Mesenchymal stem cell (in vitro differentiated cells and primary cell): ENCODE results near the gene USP25.
A peak's percentile ranks its signal among the peaks of the same experiment; 100 is the strongest.

ENCODE experiments used
- DNase-seq: peaks from one replicate; pipeline ENCODE4 v3.0.0-alpha.2; 2013
- H2AFZ ChIP-seq: one replicate; pipeline ENCODE4 v1.6.1; 2013; ENCODE audit warnings: low read depth, mild to moderate bottlenecking, control low read depth, inconsistent platforms, low read length, moderate library complexity
- H2AK5ac ChIP-seq: 2 replicates; pipeline ENCODE4 v1.6.1; 2013; ENCODE audit warnings: low read length, moderate library complexity, mild to moderate bottlenecking, inconsistent platforms; ENCODE audit not compliant: severe bottlenecking
- H2BK120ac ChIP-seq: one replicate; pipeline ENCODE4 v1.6.1; 2013; ENCODE audit warnings: low read depth, mild to moderate bottlenecking, inconsistent platforms, low read length, moderate library complexity
- H2BK12ac ChIP-seq, 2 experiments: one replicate each; pipeline ENCODE4 v1.6.1; 2013; ENCODE audit warnings: inconsistent platforms in 2 of 2, low read length in 2 of 2, mild to moderate bottlenecking in 2 of 2, moderate library complexity in 2 of 2, control low read depth in 1 of 2
- H2BK15ac ChIP-seq: one replicate; pipeline ENCODE4 v1.6.1; 2013; ENCODE audit warnings: mild to moderate bottlenecking, low read depth, inconsistent platforms; ENCODE audit not compliant: poor library complexity, severe bottlenecking
- H2BK5ac ChIP-seq: 2 replicates; pipeline ENCODE4 v1.6.1; 2013; ENCODE audit warnings: low read depth, mild to moderate bottlenecking, low read length, control low read depth, inconsistent platforms; ENCODE audit not compliant: poor library complexity, severe bottlenecking
- H3K14ac ChIP-seq, 2 experiments: one replicate each; pipeline ENCODE4 v1.6.1; 2013; ENCODE audit warnings: inconsistent platforms in 2 of 2, low read length in 2 of 2, control low read depth in 1 of 2, mild to moderate bottlenecking in 1 of 2, moderate library complexity in 1 of 2
- H3K18ac ChIP-seq, 2 experiments: one replicate each; pipeline ENCODE4 v1.6.1; 2013; ENCODE audit warnings: inconsistent platforms in 2 of 2, low read length in 2 of 2, control low read depth in 1 of 2, low read depth in 1 of 2, mild to moderate bottlenecking in 1 of 2
- H3K23ac ChIP-seq, 2 experiments: one replicate each; pipeline ENCODE4 v1.6.1; 2013; ENCODE audit warnings: inconsistent platforms in 2 of 2, low read length in 2 of 2, mild to moderate bottlenecking in 2 of 2, moderate library complexity in 2 of 2, control low read depth in 1 of 2
- H3K27ac ChIP-seq: 2 replicates; pipeline ENCODE4 v1.5.1; 2013; ENCODE audit warnings: mild to moderate bottlenecking, moderate library complexity, low read length, control low read depth, inconsistent platforms; ENCODE audit not compliant: poor library complexity, severe bottlenecking
- H3K27me3 ChIP-seq, 2 experiments: 2 replicates each; pipeline versions ENCODE4 v1.6.1 to v1.7.0; 2013; ENCODE audit warnings: low read length in 2 of 2, mild to moderate bottlenecking in 2 of 2, moderate library complexity in 2 of 2, control low read depth in 1 of 2, inconsistent platforms in 1 of 2; ENCODE audit not compliant: control insufficient read depth in 1 of 2, insufficient read depth in 1 of 2
- H3K36me3 ChIP-seq, 2 experiments: 2 replicates each; pipeline versions ENCODE4 v1.6.1 to v1.7.0; 2013; ENCODE audit warnings: low read length in 2 of 2, control low read depth in 1 of 2, inconsistent platforms in 1 of 2, low read depth in 1 of 2, mild to moderate bottlenecking in 1 of 2; ENCODE audit not compliant: insufficient read depth in 2 of 2, control insufficient read depth in 1 of 2
- H3K4ac ChIP-seq, 2 experiments: one replicate each; pipeline ENCODE4 v1.6.1; 2013; ENCODE audit warnings: inconsistent platforms in 2 of 2, low read length in 2 of 2, mild to moderate bottlenecking in 2 of 2, moderate library complexity in 2 of 2, control low read depth in 1 of 2, low read depth in 1 of 2
- H3K4me1 ChIP-seq: 2 replicates; pipeline ENCODE4 v1.6.1; 2013; ENCODE audit warnings: low read depth, low read length, control low read depth; ENCODE audit not compliant: control insufficient read depth, insufficient read depth
- H3K4me2 ChIP-seq: 2 replicates; pipeline ENCODE4 v1.6.1; 2013; ENCODE audit warnings: low read length, mild to moderate bottlenecking, inconsistent platforms; ENCODE audit not compliant: poor library complexity, severe bottlenecking
- H3K4me3 ChIP-seq, 2 experiments: 2 replicates each; pipeline versions ENCODE4 v1.5.1 to v1.7.0; 2013; ENCODE audit warnings: low read length in 2 of 2, mild to moderate bottlenecking in 2 of 2, control low read depth in 1 of 2, low read depth in 1 of 2; ENCODE audit not compliant: insufficient read depth in 1 of 2
- H3K79me1 ChIP-seq: replicated peaks from 2 replicates; pipeline ENCODE4 v1.6.1; 2013; ENCODE audit warnings: mild to moderate bottlenecking, control low read depth, low read length, inconsistent platforms; ENCODE audit not compliant: poor library complexity, severe bottlenecking
- H3K9ac ChIP-seq: 2 replicates; pipeline ENCODE4 v1.7.0; 2013; ENCODE audit warnings: mild to moderate bottlenecking, low read length, moderate library complexity
- H3K9me3 ChIP-seq: 2 replicates; pipeline ENCODE4 v1.7.0; 2013; ENCODE audit warnings: mild to moderate bottlenecking, low read length; ENCODE audit not compliant: control insufficient read depth
- H4K8ac ChIP-seq: one replicate; pipeline ENCODE4 v1.6.1; 2013; ENCODE audit warnings: inconsistent platforms, mild to moderate bottlenecking, low read length, moderate library complexity
- H4K91ac ChIP-seq: one replicate; pipeline ENCODE4 v1.6.1; 2013; ENCODE audit warnings: mild to moderate bottlenecking, low read length, inconsistent platforms
- WGBS: methylation state at CpG from one replicate; pipeline ENCODE4 v1.1.7; 2013; ENCODE audit warnings: mixed read lengths; 5-methylcytosine and 5-hydroxymethylcytosine counted together

The USP25 gene

GRCh38 chr21:15741510-15741909, 11.7 kb downstream of the USP25 start:
- Histone ChIP-seq H2BK12ac (no peak overlapping the region), H4K91ac (no peak overlapping the region), H3K4me3 (no peak overlapping the region), H3K18ac (no peak overlapping the region), H2AFZ (no peak overlapping the region), H3K27me3 (no peaks in the 10 kb centered on the region), H3K4ac (no peak overlapping the region), H4K8ac (no peak overlapping the region), H3K14ac (no peak overlapping the region), H3K27ac (no peak overlapping the region), H2BK5ac (no peak overlapping the region), H3K9me3 (no peaks in the 10 kb centered on the region), H2BK15ac (no peak overlapping the region), H3K23ac (no peak overlapping the region), H3K4me1 (peaks cover 6% of the 10 kb centered on the region), H2BK120ac (no peak overlapping the region), H3K36me3 (peaks cover 0 to 12% of the 10 kb centered on the region in 2 experiments), H2AK5ac (no peak overlapping the region), H3K4me2 (no peak overlapping the region), H3K79me1 (peaks cover 6% of the 10 kb centered on the region), H3K9ac (no peak overlapping the region)
- DNase-seq = no peak
- WGBS = no CpG with 5 or more reads among the region's 1 CpG

- Histone ChIP-seq H3K36me3 (peaks cover 0 to 12% of the 10 kb centered on the region in 2 experiments), H3K4me1 (peaks cover 6% of the 10 kb centered on the region), H2BK12ac (peak overlapping the region in 1 of 2 experiments; percentile 15), H3K14ac (no peak overlapping the region), H3K4ac (no peak overlapping the region), H3K4me3 (no peak overlapping the region), H3K79me1 (peaks cover 6% of the 10 kb centered on the region), H3K9ac (no peak overlapping the region), H2BK15ac (peak overlapping the region; percentile 77), H2BK5ac (no peak overlapping the region), H3K4me2 (no peak overlapping the region), H2AFZ (no peak overlapping the region), H4K8ac (no peak overlapping the region), H4K91ac (no peak overlapping the region), H2BK120ac (no peak overlapping the region), H3K18ac (no peak overlapping the region), H3K23ac (no peak overlapping the region), H3K27me3 (no peaks in the 10 kb centered on the region), H2AK5ac (no peak overlapping the region), H3K9me3 (no peaks in the 10 kb centered on the region), H3K27ac (no peak overlapping the region)
- peak; percentile 16 for DNase-seq
- WGBS = 80% methylated on average over 4 of the region's 4 CpGs
Measured at GRCh38 chr21:15742052-15742670, 12.4 kb downstream of the USP25 start.

GRCh38 chr21:15742694-15743093, 12.9 kb downstream of the USP25 start:
- Histone ChIP-seq H3K4me1 (peaks cover 6% of the 10 kb centered on the region), H2BK5ac (no peak overlapping the region), H2AFZ (no peak overlapping the region), H3K14ac (no peak overlapping the region), H4K8ac (no peak overlapping the region), H3K23ac (no peak overlapping the region), H4K91ac (peak overlapping the region; percentile 4), H2BK15ac (no peak overlapping the region), H3K4me2 (no peak overlapping the region), H3K4me3 (no peak overlapping the region), H3K79me1 (peaks cover 6% of the 10 kb centered on the region), H2AK5ac (peak overlapping the region; percentile 30), H2BK12ac (peak overlapping the region in 1 of 2 experiments; percentile 47), H3K9ac (no peak overlapping the region), H3K27ac (no peak overlapping the region), H3K18ac (peak overlapping the region in 1 of 2 experiments; percentile 64), H2BK120ac (no peak overlapping the region), H3K9me3 (no peaks in the 10 kb centered on the region), H3K27me3 (no peaks in the 10 kb centered on the region), H3K4ac (peak overlapping the region in 1 of 2 experiments; percentile 9), H3K36me3 (peaks cover 0 to 12% of the 10 kb centered on the region in 2 experiments)
- no peak for DNase-seq
- 98% methylated on average over 13 of the region's 13 CpGs for WGBS

- H2BK12ac ChIP-seq = no peak overlapping the region
- no peaks in the 10 kb centered on the region for H3K9me3 ChIP-seq
- no peak overlapping the region for H2BK120ac ChIP-seq
- no peak overlapping the region for H3K27ac ChIP-seq
- no peak overlapping the region for H2AK5ac ChIP-seq
- H3K27me3 ChIP-seq = no peaks in the 10 kb centered on the region
- H3K4me1 ChIP-seq = peaks cover 6% of the 10 kb centered on the region
- H3K4me2 ChIP-seq = no peak overlapping the region
- no peak overlapping the region for H2AFZ ChIP-seq
- no peak overlapping the region for H3K9ac ChIP-seq
- DNase-seq = no peak
- H4K8ac ChIP-seq = no peak overlapping the region
- peaks cover 6% of the 10 kb centered on the region for H3K79me1 ChIP-seq
- no peak overlapping the region for H3K14ac ChIP-seq
- no peak overlapping the region for H3K18ac ChIP-seq
- no peak overlapping the region for H3K23ac ChIP-seq
- peaks cover 0 to 12% of the 10 kb centered on the region in 2 experiments for H3K36me3 ChIP-seq
- no peak overlapping the region for H2BK5ac ChIP-seq
- whole genome bisulfite sequencing = 97% methylated on average over 4 of the region's 4 CpGs
- no peak overlapping the region for H4K91ac ChIP-seq
- no peak overlapping the region for H3K4me3 ChIP-seq
- no peak overlapping the region for H3K4ac ChIP-seq
- H2BK15ac ChIP-seq = no peak overlapping the region
Measured at GRCh38 chr21:15743593-15743992, 13.8 kb downstream of the USP25 start.
